Measurements from ENCODE around the gene DLGAP1. TPM values are rescaled to one million over a fixed set of nuclear protein-coding genes. Genes with fewer than 3 reads are reported as not detected.

Gene DLGAP1
- polyA plus RNA-seq, 1 experiment = 0.09 TPM

GRCh38 chr18:3715231-3716080 lies 739.7 kb downstream of the DLGAP1 start:
- Histone ChIP-seq H3K9me3 (ENCODE audit: control insufficient read depth, insufficient read depth, low read length) (no peaks in the 10 kb centered on the region), H3K27ac (ENCODE audit: low read depth, low read length) (no peak overlapping the region), H3K4me3 (ENCODE audit: low read depth, low read length) (no peak overlapping the region), H3K27me3 (ENCODE audit: control insufficient read depth, insufficient read depth, low read length) (peaks cover 3% of the 10 kb centered on the region)
- TF ChIP-seq CTCF (IDR thresholded peaks at IDR 0.05; ENCODE audit: low read depth, low read length) = no peak
- CTCF ChIA-PET = interaction anchor here (0.9 to 2.5 kb wide), 6 partner anchors 12 to 283 kb away, joined by 3 to 11 read pairs (median 6); no protein-coding TSS in a partner anchor
- DNase-seq (ENCODE audit: low read depth, low spot score) = no peak
- POLR2A ChIA-PET = no interaction called here

- CTCF ChIA-PET = no interaction called here
- Histone ChIP-seq H3K27me3 (ENCODE audit: control insufficient read depth, insufficient read depth, low read length) (peaks cover 3% of the 10 kb centered on the region), H3K27ac (ENCODE audit: low read depth, low read length) (no peak overlapping the region), H3K9me3 (ENCODE audit: control insufficient read depth, insufficient read depth, low read length) (no peaks in the 10 kb centered on the region), H3K4me3 (ENCODE audit: low read depth, low read length) (no peak overlapping the region)
- DNase-seq (ENCODE audit: low read depth, low spot score) = no peak
- POLR2A ChIA-PET = no interaction called here
- TF ChIP-seq CTCF (IDR thresholded peaks at IDR 0.05; ENCODE audit: low read depth, low read length) = no peak
These were observed 741.4 kb downstream of the DLGAP1 start for GRCh38 chr18:3713708-3714107.

GRCh38 chr18:3713166-3713565 lies 741.9 kb downstream of the DLGAP1 start:
- no peak for DNase-seq (ENCODE audit: low read depth, low spot score)
- Histone ChIP-seq H3K9me3 (ENCODE audit: control insufficient read depth, insufficient read depth, low read length) (no peaks in the 10 kb centered on the region), H3K27me3 (ENCODE audit: control insufficient read depth, insufficient read depth, low read length) (peaks cover 3% of the 10 kb centered on the region), H3K27ac (ENCODE audit: low read depth, low read length) (no peak overlapping the region), H3K4me3 (ENCODE audit: low read depth, low read length) (no peak overlapping the region)
- no peak for TF ChIP-seq CTCF (IDR thresholded peaks at IDR 0.05; ENCODE audit: low read depth, low read length)
- CTCF ChIA-PET = no interaction called here
- POLR2A ChIA-PET = no interaction called here

GRCh38 chr18:3712491-3712890 lies 742.6 kb downstream of the DLGAP1 start:
- ChIA-PET CTCF (interaction anchor here (0.7 to 1.0 kb wide), 3 partner anchors 11 to 283 kb away, joined by 3 to 4 read pairs (median 3); no protein-coding TSS in a partner anchor), POLR2A (no interaction called here)
- no peak for TF ChIP-seq CTCF (IDR thresholded peaks at IDR 0.05; ENCODE audit: low read depth, low read length)
- no peak overlapping the region for H3K27ac ChIP-seq (ENCODE audit: low read depth, low read length)
- H3K9me3 ChIP-seq (ENCODE audit: control insufficient read depth, insufficient read depth, low read length) = no peaks in the 10 kb centered on the region
- no peak overlapping the region for H3K4me3 ChIP-seq (ENCODE audit: low read depth, low read length)
- DNase-seq (ENCODE audit: low read depth, low spot score) = no peak
- peaks cover 3% of the 10 kb centered on the region for H3K27me3 ChIP-seq (ENCODE audit: control insufficient read depth, insufficient read depth, low read length)

GRCh38 chr18:3710712-3711301 lies 744.3 kb downstream of the DLGAP1 start:
- ChIA-PET POLR2A (no interaction called here), CTCF (interaction anchor here (0.6 to 2.2 kb wide), 6 partner anchors 44 to 388 kb away, joined by 3 to 7 read pairs (median 4); no protein-coding TSS in a partner anchor)
- no peak for DNase-seq (ENCODE audit: low read depth, low spot score)
- Histone ChIP-seq H3K9me3 (ENCODE audit: control insufficient read depth, insufficient read depth, low read length) (no peaks in the 10 kb centered on the region), H3K4me3 (ENCODE audit: low read depth, low read length) (no peak overlapping the region), H3K27me3 (ENCODE audit: control insufficient read depth, insufficient read depth, low read length) (peaks cover 3% of the 10 kb centered on the region), H3K27ac (ENCODE audit: low read depth, low read length) (no peak overlapping the region)
- TF ChIP-seq CTCF (IDR thresholded peaks at IDR 0.05; ENCODE audit: low read depth, low read length) = no peak

Data from AG04450 (cell line).